ENCODE results near the gene KANSL1.

DNA sequence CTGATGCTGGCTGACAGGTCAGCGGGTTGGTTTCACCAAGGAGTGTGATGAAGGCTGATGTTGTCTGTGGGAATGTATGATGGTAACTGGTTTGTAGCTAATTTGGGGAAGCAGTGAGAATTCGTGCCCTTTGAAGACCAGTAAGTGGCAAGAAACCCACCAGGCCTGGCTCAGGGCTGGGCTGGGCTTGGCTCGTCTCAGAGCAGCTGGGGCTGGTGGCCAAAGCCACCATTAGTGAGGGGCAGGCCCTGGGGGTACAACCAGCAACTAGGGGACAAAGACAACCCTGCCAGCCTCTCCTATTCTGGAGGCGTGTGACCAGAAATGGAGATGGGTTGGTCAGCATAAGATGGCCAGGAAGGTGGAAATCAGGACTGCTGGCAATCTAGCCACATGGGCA is 207.2 kb downstream of the KANSL1 start:
- TF ChIP-seq, protein P1, sequence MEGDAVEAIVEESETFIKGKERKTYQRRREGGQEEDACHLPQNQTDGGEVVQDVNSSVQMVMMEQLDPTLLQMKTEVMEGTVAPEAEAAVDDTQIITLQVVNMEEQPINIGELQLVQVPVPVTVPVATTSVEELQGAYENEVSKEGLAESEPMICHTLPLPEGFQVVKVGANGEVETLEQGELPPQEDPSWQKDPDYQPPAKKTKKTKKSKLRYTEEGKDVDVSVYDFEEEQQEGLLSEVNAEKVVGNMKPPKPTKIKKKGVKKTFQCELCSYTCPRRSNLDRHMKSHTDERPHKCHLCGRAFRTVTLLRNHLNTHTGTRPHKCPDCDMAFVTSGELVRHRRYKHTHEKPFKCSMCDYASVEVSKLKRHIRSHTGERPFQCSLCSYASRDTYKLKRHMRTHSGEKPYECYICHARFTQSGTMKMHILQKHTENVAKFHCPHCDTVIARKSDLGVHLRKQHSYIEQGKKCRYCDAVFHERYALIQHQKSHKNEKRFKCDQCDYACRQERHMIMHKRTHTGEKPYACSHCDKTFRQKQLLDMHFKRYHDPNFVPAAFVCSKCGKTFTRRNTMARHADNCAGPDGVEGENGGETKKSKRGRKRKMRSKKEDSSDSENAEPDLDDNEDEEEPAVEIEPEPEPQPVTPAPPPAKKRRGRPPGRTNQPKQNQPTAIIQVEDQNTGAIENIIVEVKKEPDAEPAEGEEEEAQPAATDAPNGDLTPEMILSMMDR (IDR thresholded peaks at IDR 0.05) = no peak
- TF ChIP-seq NR3C1 (CRISPR knock-in tag; conservative IDR thresholded peaks at IDR 0.05; ENCODE audit: low read depth) (no peak), SP1 (CRISPR knock-in tag; conservative IDR thresholded peaks at IDR 0.05) (no peak), CBFB (CRISPR knock-in tag; IDR thresholded peaks at IDR 0.05; ENCODE audit: low read depth) (no peak), NFYB (CRISPR knock-in tag; conservative IDR thresholded peaks at IDR 0.05; ENCODE audit: low read depth) (no peak), FOXP1 (CRISPR knock-in tag; IDR thresholded peaks at IDR 0.05; ENCODE audit: borderline replicate concordance) (no peak)
- TF ChIP-seq, protein P2, sequence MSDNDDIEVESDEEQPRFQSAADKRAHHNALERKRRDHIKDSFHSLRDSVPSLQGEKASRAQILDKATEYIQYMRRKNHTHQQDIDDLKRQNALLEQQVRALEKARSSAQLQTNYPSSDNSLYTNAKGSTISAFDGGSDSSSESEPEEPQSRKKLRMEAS (CRISPR knock-in tag; IDR thresholded peaks at IDR 0.05) = no peak

Measured in WTC11 (cell line).